Lower lobe of right lung (tissue), 2 donors: ENCODE data around the gene NPHS1. TPM values are rescaled to one million over a fixed set of nuclear protein-coding genes. Genes with fewer than 3 reads are reported as not detected.
"Not testable (repeated sequence)": the region's sequence is repeated elsewhere in the genome, so short reads cannot be mapped to it uniquely, and the experiment has no call there.

Experiments
- ATAC-seq, 2 donors: fragments of 200-7000 bp; cut with Tn5 transposase; one replicate each; pipeline ENCODE4 v1.9.1; 2020 to 2022; ENCODE audit warnings: mild to moderate bottlenecking in 2 of 2, moderate library complexity in 2 of 2
- DNase-seq: peaks from one replicate; pipeline ENCODE4 v3.0.0-alpha.2; 2020
- H3K27ac ChIP-seq: fragments of 200-600 bp; one replicate; pipeline ENCODE4 v1.8.0; 2022
- H3K27me3 ChIP-seq: fragments of 200-600 bp; one replicate; pipeline ENCODE4 v1.8.0; 2022; ENCODE audit warnings: low read depth
- H3K36me3 ChIP-seq: fragments of 200-600 bp; one replicate; pipeline ENCODE4 v1.8.0; 2022; ENCODE audit warnings: mild to moderate bottlenecking
- H3K4me1 ChIP-seq: fragments of 200-600 bp; one replicate; pipeline ENCODE4 v1.8.0; 2022
- H3K4me3 ChIP-seq: fragments of 200-600 bp; one replicate; pipeline ENCODE4 v1.8.0; 2022; ENCODE audit warnings: mild to moderate bottlenecking
- H3K9me3 ChIP-seq: fragments of 200-600 bp; one replicate; pipeline ENCODE4 v1.8.0; 2022
- intact Hi-C: fragments of 100-400 bp; cut with DNase I; formaldehyde crosslinking; loops from one replicate; pipeline ENCODE4 v1.11.0; 2022
- total RNA-seq: library from RNA; stranded (reverse); fragmentation: NEBNext Ultra II Directional; extraction: Animal tissue kit (Norgen Biotek cat#: 25700); gene quantifications from one replicate; pipeline ENCODE4 v1.2.1, GENCODE V29; 2021
- TF ChIP-seq, protein P1 (sequence below): fragments of 200-600 bp; IDR thresholded peaks from one replicate; pipeline ENCODE4 v1.8.0; 2022; ENCODE audit warnings: antibody characterized with exemption, mild to moderate bottlenecking
- donor health status: DM: no; HTN: yes; CAD: no; lungs with severe emphysema.

The NPHS1 gene
- total RNA-seq, 1 donor from 2014 or later: not detected

DNA sequence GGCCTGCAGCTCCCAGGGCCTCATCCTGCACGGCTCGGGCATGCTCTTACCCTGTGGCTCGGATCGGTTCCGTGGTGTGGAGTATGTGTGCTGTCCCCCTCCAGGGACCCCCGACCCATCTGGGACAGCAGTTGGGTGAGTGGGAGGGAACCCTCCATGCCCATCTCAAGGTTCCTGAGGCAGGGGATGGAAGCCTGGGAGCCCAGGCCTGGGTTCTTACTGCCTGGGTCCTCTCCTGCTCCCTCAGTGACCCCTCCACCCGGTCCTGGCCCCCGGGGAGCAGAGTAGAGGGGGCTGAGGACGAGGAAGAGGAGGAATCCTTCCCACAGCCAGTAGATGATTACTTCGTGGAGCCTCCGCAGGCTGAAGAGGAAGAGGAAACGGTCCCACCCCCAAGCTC lies 19.3 kb upstream of the NPHS1 start:
- Histone ChIP-seq H3K4me1 (peaks cover 18% of the 10 kb centered on the region), H3K36me3 (no peaks in the 10 kb centered on the region), H3K4me3 (no peak overlapping the region), H3K27ac (no peak overlapping the region), H3K27me3 (peaks cover 34% of the 10 kb centered on the region), H3K9me3 (no peaks in the 10 kb centered on the region)
- TF ChIP-seq, protein P1, sequence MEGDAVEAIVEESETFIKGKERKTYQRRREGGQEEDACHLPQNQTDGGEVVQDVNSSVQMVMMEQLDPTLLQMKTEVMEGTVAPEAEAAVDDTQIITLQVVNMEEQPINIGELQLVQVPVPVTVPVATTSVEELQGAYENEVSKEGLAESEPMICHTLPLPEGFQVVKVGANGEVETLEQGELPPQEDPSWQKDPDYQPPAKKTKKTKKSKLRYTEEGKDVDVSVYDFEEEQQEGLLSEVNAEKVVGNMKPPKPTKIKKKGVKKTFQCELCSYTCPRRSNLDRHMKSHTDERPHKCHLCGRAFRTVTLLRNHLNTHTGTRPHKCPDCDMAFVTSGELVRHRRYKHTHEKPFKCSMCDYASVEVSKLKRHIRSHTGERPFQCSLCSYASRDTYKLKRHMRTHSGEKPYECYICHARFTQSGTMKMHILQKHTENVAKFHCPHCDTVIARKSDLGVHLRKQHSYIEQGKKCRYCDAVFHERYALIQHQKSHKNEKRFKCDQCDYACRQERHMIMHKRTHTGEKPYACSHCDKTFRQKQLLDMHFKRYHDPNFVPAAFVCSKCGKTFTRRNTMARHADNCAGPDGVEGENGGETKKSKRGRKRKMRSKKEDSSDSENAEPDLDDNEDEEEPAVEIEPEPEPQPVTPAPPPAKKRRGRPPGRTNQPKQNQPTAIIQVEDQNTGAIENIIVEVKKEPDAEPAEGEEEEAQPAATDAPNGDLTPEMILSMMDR: no peak
- DNase-seq: no peak
- no peak for ATAC-seq
- intact Hi-C loops: no loop called here

DNA sequence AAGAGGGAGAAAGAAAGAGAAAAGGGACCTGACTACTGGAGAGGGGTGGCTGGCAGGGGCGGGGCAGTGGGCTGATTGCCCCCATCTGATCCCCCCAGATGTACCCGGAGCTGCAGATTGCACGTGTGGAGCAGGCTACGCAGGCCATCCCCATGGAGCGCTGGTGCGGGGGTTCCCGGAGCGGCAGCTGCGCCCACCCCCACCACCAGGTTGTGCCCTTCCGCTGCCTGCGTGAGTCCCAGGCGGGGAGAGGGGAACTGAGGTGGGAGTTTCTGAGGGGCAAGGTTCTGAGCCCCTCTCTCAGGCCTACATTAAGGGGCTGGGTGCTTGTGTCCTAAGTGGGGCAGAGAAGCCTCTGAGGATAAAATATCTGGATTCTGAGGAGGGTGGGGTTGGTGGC lies 18.5 kb upstream of the NPHS1 start:
- TF ChIP-seq, protein P1: no peak
- Histone ChIP-seq H3K9me3 (no peaks in the 10 kb centered on the region), H3K4me3 (no peak overlapping the region), H3K27ac (no peak overlapping the region), H3K27me3 (peaks cover 34% of the 10 kb centered on the region), H3K4me1 (peaks cover 18% of the 10 kb centered on the region), H3K36me3 (no peaks in the 10 kb centered on the region)
- intact Hi-C loops: no loop called here
- ATAC-seq: no peak
- DNase-seq: no peak

DNA sequence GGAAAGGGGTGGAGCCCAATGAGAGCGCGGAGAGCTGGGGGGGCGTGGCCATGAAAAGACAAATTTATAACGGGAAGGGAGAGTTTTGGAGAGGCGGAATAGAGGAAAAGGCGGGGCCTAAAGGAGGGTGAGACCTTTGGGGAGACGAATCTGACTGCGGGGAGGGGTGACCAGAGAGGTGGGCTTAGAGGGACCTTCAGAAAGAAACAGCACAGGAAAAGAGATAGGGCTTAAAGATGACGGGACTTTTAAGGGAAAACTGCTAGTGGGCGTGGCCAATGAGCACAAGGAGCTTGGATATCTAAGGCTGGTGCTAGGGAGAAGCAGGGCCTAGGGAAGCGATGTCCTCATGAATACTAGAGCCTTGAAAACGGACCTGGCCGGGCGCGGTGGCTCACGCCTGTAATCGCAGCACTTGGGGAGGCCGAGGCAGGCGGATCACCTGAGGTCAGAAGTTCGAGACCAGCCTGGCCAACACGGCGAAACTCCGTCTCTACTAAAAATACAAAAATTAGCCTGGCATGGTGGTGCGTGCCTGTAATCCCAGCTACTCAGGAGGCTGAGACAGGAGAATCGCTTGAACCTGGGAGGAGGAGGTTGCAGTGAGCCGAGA lies 17.9 kb upstream of the NPHS1 start:
- peaks cover 34% of the 10 kb centered on the region for H3K27me3 ChIP-seq
- intact Hi-C loops, DNase-seq, H3K27ac ChIP-seq, H3K36me3 ChIP-seq, H3K9me3 ChIP-seq, H3K4me3 ChIP-seq: not testable (repeated sequence)
- peak in 1 of 2 donors; percentile 2 for ATAC-seq
- peaks cover 18% of the 10 kb centered on the region for H3K4me1 ChIP-seq

DNA sequence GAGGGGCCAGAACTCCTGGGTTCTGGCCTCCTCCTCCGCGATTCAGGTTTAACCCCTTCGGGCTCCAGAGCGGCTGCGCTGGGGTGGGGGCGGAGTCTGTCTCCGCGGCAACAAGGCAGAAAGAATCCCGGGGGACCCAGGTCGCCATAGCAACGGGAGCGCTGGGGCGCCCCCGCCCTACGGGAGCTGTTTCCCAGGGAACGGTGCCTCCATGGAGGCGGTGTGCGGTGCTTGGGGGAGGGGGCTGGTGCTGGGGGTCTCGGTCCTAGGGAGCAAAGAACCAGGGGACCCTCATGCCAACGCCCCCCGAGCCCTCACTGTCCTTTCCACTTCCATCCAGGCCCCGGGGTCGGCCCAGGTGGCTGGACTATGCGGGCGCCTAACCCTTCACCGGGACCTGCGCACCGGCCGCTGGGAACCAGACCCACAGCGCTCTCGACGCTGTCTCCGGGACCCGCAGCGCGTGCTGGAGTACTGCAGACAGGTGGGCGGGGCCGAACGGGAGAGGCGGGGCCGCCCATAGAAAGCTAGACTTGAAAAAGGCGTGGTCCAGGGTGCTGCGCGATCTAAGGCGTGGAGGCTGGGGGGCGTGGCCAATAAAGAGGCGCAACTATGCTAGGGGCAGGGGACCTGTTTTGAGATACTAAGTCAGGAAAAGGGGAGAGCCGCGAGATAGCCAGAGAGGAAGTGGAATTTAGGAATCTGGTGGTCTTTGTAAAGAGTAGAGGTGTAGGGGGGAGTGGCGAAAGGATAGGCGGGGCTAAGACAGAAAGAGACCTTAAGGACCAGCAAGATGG lies 17.2 kb upstream of the NPHS1 start:
- H3K36me3 ChIP-seq: no peaks in the 10 kb centered on the region
- H3K9me3 ChIP-seq: no peaks in the 10 kb centered on the region
- H3K4me3 ChIP-seq: peak overlapping the region; percentile 56
- H3K27ac ChIP-seq: no peak overlapping the region
- H3K27me3 ChIP-seq: peaks cover 34% of the 10 kb centered on the region
- intact Hi-C loops: no loop called here
- peaks cover 18% of the 10 kb centered on the region for H3K4me1 ChIP-seq
- DNase-seq (peak; percentile 80), ATAC-seq (peak; percentile 68 to 70)
- TF ChIP-seq, protein P1: no peak

DNA sequence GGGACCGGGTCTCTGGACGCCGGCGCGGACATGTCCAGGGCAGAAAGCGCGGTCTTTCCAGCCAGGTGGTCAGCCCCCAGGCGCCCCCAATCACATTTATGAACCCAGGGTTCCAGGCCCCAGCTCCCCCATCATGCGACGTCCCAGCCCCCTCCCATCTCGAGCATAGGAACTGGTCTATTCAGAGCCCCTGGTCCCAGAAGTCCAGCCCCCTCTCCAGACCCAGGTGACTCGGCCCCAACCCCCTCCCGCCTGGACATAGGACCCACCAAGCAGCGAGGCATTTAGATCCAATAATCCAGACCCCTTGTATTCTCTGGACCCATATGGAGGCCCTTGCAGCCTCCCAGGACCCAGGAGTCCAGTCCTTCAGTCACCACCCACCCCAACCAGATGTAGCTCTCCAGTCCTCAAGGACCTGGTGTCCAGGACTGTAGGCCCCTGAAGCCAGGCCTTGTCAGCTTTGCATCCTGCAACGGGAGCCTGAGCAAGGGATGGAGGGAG lies 16.6 kb upstream of the NPHS1 start:
- Histone ChIP-seq H3K36me3 (no peaks in the 10 kb centered on the region), H3K9me3 (no peaks in the 10 kb centered on the region), H3K4me1 (peaks cover 18% of the 10 kb centered on the region), H3K27me3 (peaks cover 34% of the 10 kb centered on the region), H3K4me3 (peak overlapping the region; percentile 56), H3K27ac (no peak overlapping the region)
- TF ChIP-seq, protein P1: no peak
- ATAC-seq: peak; percentile 2 to 9
- no peak for DNase-seq
- intact Hi-C loops: no loop called here
